Peyer's patch (tissue), 4 donors: ENCODE measurements around the gene PIGK.

Experiments used
- POLR2A ChIP-seq, 2 donors: fragments of 450-650 bp; IDR thresholded peaks; one replicate each; pipeline ENCODE4 v1.5.1; 2017; ENCODE audit warnings: antibody characterized with exemption in 2 of 2, mild to moderate bottlenecking in 2 of 2, moderate library complexity in 2 of 2
- TF ChIP-seq, protein P1 (sequence below), 6 experiments: fragments of 450-650 bp in 4 of 6; fragments of 200-600 bp in 2 of 6; sonication (generic) in 1 of 6; IDR thresholded peaks; one replicate each; pipeline ENCODE4 v1.5.1; 2017 to 2019; ENCODE audit warnings: antibody characterized with exemption in 6 of 6, mild to moderate bottlenecking in 3 of 6, moderate library complexity in 1 of 6

GRCh38 chr1:77064246-77064645, 155.0 kb downstream of the PIGK start:
- TF ChIP-seq, protein P1, sequence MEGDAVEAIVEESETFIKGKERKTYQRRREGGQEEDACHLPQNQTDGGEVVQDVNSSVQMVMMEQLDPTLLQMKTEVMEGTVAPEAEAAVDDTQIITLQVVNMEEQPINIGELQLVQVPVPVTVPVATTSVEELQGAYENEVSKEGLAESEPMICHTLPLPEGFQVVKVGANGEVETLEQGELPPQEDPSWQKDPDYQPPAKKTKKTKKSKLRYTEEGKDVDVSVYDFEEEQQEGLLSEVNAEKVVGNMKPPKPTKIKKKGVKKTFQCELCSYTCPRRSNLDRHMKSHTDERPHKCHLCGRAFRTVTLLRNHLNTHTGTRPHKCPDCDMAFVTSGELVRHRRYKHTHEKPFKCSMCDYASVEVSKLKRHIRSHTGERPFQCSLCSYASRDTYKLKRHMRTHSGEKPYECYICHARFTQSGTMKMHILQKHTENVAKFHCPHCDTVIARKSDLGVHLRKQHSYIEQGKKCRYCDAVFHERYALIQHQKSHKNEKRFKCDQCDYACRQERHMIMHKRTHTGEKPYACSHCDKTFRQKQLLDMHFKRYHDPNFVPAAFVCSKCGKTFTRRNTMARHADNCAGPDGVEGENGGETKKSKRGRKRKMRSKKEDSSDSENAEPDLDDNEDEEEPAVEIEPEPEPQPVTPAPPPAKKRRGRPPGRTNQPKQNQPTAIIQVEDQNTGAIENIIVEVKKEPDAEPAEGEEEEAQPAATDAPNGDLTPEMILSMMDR (IDR thresholded peaks at IDR 0.05), result no peak
- TF ChIP-seq POLR2A (IDR thresholded peaks at IDR 0.05), result no peak
